LHCN-M2 (cell line): ENCODE results near the gene UBE2E2. TPM values are rescaled to one million over a fixed set of nuclear protein-coding genes. Genes with fewer than 3 reads are reported as not detected.

ENCODE experiments used
- DNase-seq: peaks from one replicate; pipeline ENCODE4 v3.0.0-alpha.2; 2012; ENCODE audit warnings: low read depth
- total RNA-seq: library from RNA; depleted of rRNA; stranded (reverse); fragments of >200 nt; gene quantifications from 2 replicates; pipeline ENCODE4 v1.2.3, GENCODE V29; 2014

UBE2E2 gene
- total RNA-seq, 1 experiment from 2014 or later: 32.4 TPM

DNA sequence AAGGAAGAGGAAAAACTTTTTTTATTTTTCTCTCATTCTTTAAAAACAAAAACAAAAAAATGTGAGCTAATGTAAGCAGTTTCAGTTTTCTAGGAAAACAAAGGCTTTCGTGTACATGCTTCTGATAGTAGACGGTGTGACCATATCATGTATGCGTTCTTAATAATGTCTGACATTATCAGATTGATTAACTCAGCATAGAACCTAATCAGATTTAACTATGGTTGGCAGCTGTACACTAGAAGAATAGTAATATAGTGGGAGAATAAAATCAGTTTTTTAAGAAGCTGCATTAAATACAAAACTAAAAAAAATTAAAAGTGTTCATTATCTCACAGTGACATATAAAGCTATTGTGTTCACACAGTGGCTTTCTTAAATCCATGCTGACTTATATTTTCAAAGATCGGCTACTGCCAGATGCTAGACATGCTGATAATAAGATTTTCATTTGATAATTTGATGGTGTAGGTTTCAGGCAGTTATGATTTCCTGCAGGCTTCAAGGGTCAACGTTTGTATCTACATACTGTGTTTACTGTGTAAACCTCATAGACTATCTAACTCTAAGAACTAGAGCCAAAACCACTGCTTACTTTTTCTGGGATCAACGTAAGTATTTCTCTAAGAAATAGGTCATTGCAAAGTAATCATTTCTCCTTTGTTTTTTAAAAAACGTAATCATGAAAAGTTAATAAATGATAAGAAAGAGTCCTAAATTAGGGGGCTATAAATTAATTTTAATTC is 74.0 kb downstream of the UBE2E2 start:
- DNase-seq: no peak

DNA sequence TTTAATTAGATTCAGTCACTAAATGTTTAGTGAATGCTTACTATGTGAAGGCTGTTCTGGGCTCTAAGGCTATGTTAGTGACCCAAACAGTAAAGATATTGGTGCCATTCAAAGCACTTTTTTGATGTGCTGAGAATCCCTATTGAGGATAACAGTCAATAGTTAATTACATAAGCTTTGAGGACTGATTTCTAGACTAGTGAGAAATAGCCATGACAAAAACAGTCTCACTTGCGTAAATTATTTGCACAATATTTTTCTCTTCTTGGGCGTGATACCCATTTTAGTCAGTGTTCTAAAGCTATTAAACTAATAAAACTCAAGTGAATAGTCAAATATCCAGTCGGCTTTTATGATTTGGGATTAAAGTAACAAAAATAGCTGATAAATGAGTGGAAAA is 74.6 kb downstream of the UBE2E2 start:
- no peak for DNase-seq

DNA sequence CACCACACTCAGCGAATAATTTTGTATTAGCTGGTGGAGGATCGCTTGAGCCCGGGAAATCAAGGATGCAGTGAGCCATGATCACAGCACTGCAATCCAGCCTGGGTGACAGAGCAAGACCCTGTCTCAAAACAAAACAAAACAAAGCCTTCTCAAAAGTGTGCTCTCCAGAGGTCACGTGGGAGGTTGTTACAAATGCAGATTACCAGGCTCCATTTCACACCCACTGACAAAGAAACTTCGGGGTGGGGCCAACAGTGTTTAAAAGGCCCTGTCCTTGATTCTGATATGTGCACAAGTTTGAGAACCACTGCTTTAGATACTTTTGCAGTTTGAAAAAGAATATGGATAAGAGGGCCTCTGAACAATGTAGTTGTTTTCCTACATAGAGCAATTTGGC is 80.5 kb downstream of the UBE2E2 start:
- no peak for DNase-seq

DNA sequence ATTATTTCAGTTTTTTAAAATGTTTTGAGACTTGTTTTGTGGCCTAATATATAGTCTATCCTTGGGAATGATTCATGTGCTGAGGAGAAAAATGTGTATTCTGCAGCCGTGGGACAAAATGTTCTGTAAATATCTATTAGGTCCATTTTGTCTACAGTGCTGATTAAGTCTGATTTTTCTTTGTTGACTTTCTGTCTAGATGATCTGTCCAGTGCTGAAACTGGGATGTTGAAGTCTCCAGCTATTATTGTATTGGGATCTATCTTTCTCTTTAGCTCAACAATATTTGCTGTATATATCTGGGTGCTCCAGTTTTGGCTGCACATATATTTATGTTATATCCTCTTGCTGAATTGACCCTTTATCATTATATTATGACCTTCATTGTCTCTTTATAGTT is 85.2 kb downstream of the UBE2E2 start:
- peak; percentile 58 for DNase-seq

DNA sequence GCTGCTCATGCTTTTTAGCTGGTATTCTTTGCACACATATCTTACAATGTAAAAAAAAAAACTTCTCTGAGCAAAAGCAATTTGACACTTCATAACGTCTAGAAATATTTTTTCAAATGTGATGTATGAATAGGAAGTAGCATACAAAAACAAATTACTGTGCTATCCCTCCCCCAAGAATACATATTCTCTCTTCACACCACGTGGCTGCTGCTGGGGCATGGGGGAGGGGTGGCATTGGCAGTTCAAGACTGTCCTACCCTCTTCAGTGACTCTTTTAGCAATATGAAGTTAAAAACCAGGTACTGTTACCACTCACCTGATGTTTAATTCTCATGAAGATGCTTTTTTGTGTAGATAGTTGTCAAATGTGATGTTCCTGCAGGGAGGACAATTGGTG is 85.6 kb downstream of the UBE2E2 start:
- DNase-seq: no peak

DNA sequence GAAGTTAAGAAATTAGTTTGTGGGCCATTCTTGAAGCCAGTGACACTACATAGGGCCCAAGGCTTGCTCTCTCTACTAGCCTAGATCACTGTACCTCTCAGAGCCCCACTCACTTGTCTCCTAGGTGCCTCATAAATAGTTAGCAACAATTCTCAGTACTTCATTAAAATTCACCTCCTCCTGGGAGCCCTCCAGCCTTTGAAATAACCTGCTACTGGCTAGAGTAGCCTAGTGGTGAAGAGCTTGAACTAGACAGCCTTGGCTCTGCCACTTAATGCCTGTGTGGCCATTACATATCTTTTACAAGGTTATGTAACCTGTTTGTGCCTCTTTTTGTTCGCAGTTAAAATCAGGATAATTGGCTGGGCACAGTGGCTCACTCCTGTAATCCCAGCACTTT is 89.3 kb downstream of the UBE2E2 start:
- DNase-seq: no peak

DNA sequence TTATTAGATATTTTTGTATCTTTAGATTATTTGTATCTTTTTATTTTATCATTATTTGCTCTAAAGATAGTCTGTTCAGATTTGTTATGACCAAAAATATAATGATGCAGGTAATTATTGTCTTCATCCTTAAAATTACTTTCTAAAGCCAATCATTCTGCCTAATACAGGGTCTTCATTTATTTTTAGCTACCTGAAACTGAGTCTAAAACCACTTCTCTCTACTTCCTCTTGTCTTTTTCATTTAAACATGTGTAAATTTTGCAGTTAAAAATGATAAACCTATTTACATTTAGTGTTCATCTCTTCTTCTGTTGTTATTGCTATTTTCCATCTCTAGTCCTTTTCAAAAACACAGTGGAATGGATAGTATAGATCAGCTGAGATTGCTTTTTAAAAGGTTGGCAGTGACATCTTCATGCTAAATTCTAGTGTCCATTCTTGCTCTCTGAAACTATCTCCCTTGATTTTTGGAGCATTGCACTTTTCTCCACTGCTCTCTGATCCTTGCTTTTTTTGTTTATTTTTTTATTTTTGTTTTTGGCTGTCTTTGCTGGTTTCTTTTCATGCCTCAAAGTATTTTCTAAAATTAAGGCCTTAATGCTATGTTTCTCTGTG is 91.8 kb downstream of the UBE2E2 start:
- no peak for DNase-seq

DNA sequence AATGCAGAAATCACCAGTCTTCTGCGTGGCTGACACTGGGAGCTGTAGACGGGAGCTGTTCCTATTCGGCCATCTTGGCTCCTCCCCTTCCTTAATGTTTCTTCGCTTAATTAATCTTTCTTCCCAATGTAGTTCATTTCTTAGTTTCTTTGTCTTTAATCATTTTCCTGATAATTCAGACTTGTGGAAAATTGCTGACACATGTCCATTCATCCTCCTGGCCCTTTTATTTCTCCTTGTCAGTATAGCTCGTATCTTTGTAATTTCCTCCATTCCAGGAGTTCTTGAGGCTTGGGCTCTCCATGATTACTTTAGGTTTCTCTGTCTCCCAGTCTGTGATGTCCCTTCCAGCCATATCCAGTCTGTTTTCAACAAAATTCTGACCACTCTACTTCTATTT is 98.7 kb downstream of the UBE2E2 start:
- no peak for DNase-seq

DNA sequence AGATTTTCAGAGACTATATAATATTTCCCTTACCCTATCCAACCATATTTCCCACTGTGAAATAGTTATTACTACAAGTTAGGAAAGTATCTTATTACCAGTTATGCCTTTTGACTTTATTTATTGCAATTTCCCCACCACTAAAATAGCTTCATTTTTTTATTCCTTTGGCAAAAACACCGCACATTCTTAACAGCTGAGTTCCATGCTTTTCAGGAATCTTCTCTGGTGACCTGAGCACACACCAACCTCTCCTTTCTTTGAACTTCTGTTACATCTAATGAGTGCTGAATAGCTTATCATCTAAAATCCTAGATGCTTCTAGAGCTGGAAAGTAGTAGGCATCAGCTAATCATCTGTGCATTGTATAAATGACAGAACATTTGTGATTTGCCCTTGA is 99.1 kb downstream of the UBE2E2 start:
- peak; percentile 58 for DNase-seq

DNA sequence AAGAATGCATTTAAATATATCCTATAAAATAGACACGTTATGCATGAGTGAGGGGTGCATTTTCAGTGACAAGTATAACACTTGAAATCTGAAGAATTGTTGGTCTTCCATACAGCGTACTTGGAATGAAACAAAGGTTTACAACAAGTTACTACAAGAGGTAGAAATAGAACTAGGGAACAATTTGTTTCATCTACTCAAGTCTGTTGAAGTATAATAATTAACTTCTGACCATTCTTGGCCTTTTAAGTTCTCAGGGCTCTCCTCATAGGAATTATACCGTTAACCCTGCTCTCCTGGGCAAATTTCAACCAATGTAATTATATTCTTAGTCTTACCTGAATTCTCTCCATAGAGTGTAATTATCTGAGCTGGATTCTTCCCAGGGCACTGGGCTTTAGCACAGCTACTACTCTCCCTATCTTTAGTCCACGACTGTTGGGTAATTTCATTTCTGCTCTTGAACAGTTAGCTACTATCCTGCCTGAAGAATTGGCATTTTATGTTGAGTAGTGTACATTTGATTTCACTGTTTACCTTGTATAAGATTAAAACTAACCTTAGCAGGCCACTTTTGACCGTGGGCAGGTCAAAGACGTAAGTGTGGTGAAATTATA is 100.6 kb downstream of the UBE2E2 start:
- no peak for DNase-seq

DNA sequence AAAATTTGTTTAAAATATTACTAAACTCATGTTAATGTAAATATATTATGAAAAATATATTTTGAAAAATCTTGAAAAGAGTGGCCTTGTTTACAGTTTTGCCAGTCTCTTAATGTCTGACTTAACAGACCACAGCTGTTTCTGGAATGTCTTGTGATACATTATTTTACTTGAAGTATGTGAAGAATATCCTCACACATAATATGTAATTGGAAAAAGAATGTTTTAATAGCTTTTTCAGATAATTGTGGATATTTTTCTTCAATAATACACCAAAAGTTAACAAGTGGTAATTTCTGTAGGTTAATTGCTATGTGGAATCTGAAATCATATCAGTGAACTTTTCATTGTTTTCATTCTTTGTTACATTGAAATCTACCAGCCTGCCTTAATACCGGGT is 101.3 kb downstream of the UBE2E2 start:
- DNase-seq: peak; percentile 35

DNA sequence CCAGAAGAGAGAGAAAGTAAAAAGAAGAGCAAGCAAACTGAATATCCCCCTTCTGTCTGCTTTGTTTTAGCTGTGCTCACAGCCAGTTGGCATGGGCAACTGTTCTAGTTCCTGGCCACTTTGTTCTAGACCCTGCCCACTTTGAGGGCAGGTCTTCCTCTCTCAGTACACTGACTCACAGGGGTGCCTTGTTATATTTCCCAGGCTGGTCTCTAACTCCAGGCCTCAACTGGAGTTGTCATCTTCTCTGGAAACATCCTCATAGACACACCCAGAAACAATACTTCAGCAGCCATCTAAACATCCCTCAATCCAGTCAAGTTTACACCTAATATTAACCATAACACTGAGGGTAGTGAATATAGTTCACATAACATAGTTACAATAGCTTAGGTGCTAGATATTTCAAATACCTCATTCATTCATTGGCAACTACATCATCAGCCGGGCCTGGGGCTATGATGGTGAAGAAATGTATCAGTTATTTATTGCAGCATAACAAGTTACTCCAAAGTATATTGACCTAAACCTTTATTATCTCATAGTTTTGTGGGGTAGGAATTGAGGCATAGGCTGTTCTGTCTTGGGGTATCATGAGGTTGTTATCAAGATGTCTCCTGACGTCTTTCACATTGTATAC is 106.0 kb downstream of the UBE2E2 start:
- peak; percentile 38 for DNase-seq

DNA sequence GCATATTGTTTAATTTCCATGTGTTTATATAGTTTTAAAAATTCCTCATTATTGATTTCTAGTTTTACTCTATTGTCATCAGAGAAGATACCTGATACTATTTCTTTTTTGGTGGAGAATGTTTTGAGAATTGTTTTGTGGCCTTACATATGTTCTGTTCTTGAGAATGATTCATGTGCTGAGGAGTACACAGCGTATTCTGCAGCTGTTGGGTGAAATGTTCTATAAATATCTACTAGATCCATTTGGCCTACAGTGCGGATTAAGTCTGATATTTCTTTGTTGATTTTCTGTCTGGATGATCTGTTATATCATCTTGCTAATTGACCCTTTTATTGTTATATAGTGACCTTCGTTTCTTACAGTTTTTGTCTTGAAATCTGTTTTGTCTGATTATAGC is 109.7 kb downstream of the UBE2E2 start:
- peak; percentile 91 for DNase-seq

DNA sequence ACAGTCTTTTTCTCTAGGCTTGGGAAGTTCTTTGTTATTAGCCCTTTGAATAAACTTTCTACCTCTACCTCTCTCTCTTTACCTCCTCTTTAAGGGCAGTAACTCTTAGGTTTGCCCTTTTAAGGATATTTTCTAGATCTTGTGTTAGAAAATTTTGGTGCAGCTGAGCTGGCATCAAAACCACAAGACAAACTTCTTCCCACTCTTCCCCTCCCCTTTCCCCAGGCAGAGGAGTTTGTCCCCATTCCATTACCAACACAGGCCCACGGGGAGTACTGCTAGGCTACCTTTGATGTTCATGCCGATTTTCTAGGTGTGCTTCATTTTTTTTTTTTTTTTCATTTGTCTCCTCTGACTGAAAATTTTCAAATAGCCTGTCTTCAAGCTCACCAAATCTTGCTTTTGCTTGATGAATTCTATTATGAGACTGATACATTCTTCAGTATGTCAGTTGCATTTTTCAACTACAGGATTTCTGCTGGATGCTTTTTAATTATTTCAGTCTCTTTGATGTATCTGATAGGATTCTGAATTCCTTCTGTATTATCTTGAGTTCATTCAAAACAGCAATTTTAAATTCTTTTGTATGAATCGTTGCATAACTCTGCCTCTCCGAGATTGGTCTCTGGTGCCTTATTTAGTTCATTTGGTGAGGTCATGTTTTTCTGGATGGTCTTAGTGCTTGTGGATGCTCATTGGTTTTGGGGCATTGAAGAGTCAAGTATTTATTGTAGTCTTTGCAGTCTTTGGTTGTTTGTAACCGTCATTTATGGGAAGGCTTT is 112.0 kb downstream of the UBE2E2 start:
- peak; percentile 59 for DNase-seq

DNA sequence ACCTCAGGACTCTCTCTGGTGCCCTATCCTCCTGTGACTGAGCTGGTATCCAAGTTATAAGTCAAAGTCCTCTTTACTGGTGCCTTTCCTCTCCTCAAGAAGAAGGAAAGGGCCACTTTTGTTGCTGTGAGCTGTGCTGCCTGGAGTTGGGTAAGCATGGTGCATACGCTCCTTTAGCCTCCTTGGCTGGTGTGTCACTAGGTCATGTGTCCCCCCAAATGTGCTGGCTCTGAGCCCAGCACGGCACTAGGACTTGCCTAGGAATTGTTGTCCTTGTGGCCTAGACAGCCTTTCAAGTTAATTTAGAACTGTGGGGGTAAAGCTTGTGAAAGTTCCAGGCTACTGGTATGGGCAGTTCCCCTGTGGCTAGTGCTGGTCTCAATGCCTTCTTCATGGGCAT is 113.8 kb downstream of the UBE2E2 start:
- DNase-seq: no peak

DNA sequence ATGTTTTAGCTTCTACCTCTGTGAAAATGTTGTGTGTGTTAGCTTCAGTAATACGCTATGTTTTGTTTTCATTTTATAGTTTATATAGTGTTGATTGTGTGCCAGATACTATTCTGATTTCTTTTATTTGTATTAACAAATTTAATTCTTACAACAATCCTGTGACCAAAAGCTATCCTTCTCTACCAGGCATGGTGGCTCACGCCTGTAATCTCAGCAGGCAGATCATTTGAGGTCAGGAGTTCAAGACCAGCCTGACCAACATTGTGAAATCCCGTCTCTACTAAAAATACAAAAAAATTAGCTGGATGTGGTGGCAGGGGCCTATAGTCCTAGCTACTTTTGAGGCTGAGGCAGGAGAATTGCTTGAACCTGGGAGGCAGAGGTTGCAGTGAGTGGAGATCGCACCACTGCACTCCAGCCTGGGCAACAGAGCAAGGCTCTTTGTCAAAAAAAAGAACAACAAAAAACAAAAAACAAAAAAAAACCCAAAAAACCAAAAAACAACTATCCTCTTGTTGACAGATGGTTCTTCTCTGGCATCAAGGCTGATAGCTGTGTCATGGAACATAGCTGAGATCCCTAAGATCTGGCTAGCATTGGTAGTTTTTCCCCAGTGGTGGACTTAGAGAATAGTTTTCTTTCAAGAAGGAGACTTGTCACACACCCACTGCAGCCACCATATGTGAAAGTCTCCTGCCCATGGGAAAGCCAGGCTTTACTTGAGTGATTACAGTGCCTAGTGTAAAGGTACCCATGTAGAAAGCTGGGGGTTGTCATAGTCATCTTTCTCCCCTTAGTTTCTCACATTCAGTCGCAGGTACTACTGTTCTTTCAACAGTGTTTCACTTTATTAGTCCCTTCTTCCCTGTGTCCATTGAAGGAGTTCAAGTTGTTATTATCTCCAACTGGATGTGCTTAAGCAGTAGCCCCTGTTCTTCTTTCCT is 116.5 kb downstream of the UBE2E2 start:
- no peak for DNase-seq

DNA sequence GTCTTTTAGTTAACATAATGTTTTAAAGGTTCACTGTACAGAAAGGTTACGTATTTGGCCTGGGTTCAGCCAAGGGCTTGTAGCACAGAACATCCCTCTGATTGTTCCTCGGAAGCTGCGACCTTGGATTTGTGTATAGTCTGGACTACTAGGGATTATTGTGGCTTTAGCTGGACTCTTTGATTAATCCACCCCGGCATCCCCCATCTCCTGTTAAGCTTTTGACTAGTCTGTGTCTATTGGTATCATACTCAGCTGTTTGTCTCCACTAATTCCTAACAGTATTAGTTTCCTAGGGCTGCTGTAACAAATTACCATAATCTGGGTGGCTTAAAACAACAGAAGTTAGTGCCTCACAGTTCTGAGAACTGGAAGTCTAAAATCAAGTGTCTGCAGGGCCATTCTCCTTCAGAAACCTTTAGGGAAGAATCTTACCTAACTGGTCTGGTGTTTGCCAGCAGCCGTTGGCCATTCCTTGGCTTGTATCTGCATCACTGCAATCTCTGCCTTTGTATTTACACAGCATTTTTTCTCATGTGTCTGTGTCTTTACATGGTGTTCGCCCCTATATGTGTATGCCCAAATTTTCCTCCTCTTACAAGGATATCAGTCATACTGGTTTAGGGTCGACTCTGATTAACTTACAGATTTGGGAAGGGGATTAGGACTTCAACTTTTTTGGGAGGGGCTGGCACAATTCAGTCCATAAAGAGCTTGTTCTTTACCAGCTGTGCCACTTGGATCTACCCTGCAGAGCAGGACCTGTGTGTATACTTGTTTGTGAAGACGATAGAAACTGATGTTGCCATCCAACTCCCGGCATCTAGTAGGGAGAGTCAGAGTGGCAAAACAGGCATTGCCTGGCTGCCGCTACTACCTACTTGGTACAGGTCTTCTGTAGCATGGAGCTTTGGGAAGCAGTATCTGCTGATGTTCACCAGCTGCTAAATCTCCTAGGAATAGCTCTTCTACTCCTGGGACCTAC is 117.8 kb downstream of the UBE2E2 start:
- no peak for DNase-seq

DNA sequence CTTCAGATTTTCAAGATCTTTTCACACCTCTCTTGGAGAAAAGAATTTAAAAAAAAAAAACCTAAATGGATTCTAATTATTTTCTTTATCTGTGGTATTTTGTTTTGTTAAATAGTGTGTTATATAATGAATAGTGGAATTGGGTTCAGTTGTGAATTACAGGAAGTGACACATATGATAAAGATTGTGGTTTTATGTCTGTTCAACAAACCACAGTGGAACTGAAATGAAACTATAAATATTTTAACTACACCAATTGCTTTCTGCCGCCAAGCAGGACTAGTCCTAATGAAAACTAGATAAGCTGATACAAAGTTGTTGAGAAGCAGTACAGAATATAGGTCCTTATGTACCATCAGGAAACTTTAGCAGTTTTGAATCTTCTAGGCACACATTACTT is 121.6 kb downstream of the UBE2E2 start:
- peak; percentile 61 for DNase-seq

DNA sequence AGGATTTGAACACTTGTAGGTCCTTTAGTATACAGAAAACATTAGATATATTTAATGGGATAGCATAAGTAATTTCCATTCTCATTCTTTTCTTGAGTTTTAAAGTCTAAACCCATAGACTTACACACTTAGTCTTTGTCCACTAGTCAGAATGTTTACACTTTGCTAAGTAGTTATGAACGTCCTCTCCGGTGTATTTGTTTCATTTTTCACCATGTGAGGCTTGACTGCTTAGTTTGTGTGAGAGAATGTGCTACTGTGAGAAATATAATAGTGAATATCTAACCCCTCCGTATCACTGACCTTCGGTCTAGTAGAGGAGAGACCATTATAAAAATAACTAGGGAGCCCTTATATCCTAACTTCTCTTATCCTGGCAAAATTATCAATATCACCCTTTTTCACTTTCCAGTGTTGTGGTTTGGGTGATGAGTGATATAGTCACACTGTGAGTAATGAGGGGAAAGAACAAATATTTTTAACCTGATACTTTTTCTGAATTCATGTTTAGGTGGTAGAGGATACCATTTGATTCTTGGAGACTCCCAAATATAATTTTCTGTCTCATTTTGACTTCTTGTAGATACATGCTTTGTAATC is 122.4 kb downstream of the UBE2E2 start:
- DNase-seq: peak; percentile 68
